Activated T-cell treated with anti-CD3 and anti-CD28 coated beads for 24 hours (primary cell): ENCODE results near the gene ASAP2.
"Not testable (repeated sequence)": the region's sequence is repeated elsewhere in the genome, so short reads cannot be mapped to it uniquely, and the experiment has no call there.

Experiments used
- DNase-seq: peaks from one replicate; pipeline ENCODE4 v3.0.0-alpha.2; 2020; ENCODE audit warnings: low read depth

ASAP2 gene

DNA sequence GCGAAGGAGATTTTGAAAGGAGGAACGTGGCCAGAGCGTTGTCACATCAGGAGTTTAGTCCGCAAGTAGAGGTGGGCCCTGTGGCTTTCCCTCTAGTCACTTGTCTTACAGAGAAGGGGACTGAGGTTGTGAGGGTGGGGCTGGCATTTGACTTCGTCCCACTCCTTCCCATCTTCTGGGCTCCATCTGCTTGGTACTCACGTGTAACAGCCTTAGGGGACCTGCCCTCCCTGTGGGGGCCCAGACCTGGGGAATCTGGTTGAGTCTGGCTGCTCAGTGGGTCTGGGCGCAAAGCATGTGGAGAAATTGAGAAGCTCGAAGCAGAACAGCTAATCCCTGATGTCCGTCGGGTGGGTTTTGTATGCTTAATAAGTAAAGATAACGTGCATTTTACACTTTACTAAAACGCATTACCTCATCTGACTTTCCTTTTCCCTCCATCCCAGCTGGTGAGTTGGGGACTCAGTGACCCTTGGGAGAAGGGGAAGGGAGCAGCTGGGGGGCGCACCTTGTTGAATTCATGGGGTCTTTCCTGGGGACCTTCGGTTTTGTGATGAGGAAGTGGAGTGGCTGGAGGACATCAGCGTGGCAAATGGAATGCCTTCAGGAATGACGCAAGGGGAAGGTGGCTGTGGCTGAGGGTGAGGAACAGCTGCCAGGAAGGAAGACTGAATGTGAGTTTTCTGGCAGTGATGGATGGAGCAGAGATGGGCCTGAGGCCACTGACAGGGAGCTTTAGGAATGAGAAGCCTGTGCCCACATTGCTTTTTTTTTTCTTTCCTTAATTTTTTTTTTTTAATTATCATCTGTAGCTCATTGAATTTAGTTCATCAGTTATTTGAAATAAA, 44.8 kb downstream of the ASAP2 start:
- DNase-seq, result no peak

DNA sequence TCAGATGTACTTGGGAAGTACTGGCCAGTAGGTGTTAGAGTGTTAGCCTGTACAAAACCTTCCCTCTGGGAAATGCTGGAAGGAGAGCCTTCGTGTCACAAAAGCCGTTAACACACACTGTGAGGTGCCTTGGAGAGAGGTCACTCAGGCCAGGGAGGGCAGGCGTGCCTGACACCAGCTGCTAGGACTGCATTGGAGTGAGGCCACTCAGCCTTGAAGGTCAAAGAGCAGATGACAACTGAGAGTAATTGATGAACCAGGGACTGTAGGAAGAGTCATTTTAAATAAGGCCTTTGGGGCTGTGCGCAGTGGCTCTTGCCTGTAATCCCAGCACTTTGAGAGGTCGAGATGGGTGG, 45.4 kb downstream of the ASAP2 start:
- DNase-seq, result no peak

DNA sequence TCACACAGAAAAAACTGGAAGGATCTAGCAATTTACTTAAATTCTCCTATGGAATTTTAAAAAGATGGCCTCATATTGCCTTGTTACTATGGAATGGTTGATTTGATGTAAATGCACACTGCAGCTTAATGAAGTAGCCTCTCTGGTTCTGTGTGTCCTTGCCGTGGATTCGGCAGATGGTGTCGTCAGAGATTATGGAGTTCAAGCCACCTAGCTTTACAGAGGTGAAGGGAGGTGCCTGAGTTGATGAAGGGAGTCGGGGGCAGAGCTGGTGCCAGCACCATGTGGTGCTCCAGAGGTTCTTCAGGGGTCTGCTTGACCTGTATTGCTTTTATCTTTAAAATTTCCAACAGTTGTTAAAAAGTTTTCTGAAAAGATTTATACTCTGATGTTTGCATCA, 48.8 kb downstream of the ASAP2 start:
- DNase-seq, result no peak

DNA sequence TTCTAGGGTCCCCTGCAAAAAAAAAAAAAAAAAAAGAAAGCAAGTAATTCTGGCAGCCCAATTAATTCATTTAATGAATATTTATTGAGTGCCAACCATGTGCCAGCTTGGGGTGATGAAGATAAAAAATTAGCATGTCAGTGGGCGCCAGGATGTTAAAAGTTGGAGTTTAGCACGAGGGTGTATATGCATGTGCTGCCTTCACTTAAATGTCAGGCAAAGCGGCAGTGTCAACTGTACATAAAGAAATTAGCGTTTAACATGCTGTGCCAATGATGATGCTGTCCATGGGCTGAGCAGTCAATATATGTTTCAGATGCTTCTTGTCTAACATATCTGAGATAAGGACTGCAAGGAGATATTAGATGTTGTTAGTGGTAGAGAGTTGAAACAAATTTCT, 49.5 kb downstream of the ASAP2 start:
- DNase-seq, result no peak

DNA sequence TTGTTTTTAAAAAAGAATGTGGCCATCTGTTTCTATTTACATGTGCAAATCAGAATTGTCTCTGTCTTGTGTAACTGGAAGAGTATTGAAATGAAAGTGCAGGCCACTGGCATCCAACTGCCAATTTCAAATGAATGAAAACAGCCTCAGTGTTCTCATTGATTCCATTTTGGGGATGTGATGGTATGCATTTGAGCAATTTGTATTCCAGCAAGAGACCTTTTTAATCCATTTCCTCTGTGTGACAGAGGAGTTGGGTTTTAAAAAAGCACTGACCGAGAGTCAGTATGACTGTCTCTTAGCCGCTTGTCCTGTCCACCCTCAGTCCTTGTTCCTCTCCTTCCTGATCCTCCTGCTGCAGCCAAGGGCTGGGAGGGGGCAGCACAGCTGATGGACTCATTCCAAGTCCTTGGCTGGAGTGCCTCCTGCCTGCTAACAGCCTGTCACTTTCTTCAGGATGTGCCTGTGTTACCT, 50.0 kb downstream of the ASAP2 start:
- no peak for DNase-seq

DNA sequence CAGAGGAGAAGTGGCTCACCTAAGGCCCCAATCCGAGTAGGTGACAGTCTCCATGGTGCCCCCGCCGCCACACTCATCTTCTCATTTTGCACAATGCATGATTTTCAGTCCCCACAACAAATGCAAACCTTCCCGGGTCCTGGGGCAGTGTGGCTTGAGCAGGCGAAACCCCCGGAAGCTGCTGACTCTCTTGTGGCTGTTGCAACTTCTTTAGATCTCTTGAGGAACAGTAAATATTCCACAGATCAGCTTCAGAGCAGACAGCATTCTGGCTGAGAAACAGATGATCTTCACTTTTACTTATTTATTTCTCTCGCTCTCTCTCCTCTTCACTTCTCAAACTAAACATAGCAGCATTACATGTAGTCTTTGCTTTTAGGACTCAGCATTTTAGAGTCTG, 51.9 kb downstream of the ASAP2 start:
- no peak for DNase-seq

DNA sequence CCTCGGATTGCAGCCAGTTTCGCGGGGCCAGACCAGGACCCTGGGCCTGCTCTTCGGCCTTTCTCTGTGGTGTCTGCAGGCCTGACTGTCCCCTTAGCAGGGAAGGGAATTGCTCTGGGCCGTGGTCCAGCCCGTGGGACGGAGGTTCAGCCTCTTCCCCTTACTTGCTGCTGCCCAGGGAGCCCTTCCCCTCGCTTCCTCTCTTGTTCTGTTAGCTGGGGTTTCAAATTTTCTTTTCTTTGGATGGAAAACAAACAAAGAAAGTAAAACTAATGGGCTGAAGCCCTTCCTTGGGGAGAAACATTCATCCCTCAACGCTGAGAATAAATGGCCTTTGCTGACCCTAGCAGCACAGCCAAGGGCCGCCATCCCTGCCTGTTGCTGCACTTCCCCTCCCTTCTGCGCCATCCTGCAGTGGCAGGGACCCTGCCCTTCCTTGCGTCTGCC, 52.4 kb downstream of the ASAP2 start:
- DNase-seq, result no peak

DNA sequence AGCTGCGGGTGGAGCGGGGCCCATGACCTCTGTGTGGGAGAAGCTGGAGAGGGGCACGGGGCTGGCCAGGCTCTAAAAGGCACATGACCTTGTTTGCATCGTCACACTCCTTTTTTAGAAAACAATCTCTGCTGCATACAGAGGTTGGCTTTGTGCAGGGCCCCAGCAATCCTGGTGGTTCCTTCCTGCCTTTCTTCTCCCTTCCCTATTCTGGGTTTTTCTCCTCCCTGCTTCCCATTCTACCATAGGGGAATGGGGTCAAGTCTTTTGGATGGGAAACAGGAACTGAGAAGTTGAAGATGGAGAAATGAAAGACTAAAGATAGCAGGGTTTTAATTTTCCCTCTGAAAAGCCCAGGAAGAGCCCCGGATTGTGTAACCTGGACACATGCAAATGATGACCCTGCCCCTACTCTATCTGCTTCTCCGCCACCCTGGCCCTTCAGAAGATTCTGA, 53.9 kb downstream of the ASAP2 start:
- no peak for DNase-seq

DNA sequence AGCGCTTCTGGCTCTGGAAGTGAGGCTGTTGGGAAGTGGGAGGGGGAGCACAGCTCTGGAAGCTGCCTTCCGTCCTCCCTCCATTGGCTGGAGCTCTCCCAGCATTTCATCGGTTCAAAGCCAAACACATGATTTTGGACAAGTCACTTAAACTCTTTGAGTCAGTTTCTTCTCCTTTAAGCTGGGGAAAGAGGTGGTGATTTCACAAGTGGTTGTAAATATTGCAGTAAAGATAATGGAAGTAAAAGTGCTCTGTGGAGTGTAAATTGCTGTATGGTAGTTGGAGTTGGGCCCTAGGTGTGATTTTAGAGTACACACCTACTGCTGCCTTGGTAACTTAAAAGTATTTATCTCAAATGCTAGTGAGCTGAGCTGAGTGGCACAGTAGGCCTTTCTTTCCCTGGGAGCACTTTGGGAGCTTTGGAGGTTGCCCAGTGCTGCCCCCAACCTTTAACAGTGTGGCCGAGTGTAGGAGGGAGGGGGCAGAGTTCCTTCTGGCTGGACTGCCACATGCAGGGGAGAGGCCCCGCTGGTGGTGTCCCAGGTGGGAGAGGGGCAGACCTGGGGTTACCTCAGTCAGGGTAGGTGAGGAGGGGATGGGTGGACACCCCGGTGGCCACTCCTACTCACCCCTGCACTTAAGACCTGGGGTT, 54.7 kb downstream of the ASAP2 start:
- DNase-seq, result no peak

DNA sequence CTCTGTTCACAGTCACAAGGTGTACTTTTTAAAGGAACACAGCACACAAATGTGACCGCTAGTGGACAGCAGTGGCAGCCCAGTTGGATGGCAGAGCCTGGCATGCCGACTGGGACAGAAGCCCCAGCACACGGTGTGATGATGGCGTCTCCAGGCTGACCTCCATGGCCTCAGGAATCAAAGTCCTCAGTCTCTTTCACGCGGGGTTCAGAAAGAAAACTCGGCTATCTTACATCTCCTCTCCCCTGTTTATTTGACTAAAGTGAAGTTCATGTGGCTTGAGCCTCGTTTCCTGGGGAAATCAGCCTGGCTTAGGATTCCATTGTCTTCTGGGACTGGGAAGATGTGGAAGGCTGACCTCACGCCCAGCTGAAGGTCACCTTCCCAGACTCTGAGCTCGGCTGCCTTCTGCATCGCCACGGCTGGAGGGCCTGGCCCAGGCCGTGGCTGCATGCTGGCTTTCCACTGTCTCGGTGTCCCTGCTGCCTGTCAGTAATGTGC, 56.1 kb downstream of the ASAP2 start:
- DNase-seq, result no peak

DNA sequence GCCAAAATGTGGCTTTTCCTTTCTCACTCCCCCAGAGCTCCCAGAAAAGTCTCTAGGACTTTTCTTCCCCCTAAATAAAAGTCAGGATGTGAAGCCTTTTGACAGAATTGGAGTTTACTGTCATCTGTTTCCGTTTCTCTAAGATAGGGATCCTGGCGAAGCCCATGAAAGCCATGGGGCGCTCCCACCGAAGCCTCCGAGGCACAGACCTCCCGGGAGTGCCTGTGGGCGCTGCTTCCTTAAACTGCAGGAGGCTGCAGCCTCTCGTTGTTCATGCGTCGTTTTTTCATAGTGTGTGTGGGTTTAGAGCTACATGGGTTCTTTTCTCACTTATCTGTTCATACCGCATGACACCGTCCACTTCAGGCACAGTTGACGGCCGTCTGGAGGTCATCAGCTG, 56.8 kb downstream of the ASAP2 start:
- no peak for DNase-seq

DNA sequence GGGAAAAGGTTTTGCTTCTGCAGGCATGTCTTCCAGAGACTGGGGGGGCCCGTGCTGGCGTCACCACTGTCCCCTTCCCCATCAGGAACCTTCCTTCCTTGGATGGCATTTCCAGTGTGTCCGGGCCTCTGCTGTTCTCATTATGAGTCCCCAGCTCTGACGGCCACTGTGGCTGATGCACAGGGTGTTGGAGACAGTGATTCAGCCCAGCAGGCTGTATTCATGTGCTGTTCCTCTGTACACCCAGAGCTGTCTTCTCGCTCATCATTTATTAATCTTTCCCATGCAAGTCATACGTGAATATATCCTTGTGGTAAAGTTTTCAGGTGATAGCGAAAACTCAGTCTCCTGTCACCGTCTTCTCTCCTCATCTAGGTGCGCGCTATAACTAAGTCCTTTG, 57.7 kb downstream of the ASAP2 start:
- no peak for DNase-seq

DNA sequence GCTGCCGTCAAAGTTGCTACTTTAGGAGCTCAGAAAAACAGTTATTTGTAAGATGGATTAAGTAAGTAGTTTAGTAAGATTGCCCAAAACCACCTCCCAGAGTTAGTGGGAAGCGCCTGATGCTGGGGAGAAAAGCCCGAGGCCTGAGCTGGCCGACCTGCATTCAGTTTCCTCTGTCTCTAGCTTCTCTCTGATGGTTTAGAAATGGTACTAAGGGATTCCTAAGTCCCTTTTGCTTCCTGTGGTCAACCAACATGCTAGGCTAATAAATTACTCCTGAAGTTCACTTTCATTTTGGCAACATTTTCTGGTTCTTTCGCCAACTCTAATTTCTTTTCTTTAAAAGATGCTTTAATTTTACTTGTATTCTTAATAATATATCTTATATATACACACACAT, 60.1 kb downstream of the ASAP2 start:
- DNase-seq, result no peak

DNA sequence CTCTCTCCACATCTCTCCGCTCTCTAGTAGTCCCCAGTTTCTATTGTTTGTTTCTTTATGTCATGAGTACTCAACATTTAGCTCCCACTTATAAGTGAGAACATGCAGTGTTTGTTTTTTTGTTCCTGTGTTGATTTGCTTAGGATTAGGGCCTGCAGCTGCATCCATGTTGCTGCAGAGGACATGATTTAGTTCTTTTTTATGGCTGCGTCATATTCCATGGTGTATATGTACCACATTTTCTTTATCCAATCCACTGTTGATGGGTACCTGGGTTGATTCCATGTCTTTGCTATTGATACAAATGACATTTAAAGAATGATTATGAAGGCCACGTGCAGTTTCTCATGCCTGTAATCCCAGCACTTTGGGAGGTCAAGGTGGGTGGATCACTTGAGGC, 60.7 kb downstream of the ASAP2 start:
- DNase-seq, result not testable (repeated sequence)

DNA sequence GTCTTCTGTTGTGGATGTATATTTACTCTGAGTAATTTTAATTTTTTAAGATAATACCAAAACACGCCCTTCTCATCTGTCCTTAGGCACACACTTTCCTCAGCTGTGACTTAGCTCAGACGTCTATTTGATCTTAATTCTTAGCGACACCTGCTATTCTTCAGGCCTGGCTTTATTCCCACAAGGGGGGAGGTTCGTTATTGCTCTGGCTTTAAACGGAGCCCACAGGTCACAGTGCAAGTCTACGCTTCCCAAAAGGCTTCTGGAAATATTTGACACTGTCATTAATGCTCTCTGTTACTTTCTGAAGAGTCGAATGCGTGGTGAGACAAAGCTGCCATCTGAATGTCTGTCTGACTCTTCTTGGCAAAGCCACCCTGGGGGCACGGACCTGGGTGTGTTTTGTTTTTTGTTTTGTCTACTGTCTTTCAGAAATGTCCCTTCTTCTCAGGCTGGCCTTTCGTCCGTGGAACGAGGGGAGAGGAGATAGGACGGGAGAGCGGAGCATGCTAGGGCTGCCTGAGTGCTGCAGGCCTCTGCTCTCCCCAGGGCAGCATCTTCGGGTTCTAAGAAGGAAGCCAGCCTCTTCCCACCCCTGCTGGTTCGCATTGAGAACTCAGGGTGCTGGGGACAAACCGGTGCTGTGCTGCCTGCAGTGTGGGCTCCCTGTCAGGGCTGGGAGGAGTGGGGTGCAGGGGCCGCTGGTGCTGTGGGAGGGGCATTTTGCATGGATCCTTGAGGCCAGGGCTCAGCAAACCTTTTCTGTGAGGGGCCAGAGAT, 61.9 kb downstream of the ASAP2 start:
- DNase-seq, result no peak

DNA sequence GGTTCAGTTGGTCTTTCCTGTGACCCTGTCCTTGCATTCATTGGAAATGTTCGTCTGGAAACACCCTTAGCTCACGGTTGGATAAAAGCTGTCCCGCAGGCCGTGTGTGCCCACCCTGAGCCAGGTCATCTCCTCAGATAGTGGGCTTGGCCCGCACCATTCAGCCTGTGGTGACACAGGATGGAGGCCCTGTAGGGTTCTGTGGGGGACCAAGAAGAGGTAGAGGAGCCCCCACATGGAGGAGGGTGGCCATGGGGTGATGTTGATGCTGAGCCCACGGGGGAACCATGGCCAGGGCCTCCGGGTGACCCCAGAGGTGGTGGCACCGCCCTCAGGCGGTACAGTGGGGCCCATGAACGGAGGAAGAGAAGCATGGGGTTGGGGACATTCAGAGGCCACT, 62.7 kb downstream of the ASAP2 start:
- no peak for DNase-seq

DNA sequence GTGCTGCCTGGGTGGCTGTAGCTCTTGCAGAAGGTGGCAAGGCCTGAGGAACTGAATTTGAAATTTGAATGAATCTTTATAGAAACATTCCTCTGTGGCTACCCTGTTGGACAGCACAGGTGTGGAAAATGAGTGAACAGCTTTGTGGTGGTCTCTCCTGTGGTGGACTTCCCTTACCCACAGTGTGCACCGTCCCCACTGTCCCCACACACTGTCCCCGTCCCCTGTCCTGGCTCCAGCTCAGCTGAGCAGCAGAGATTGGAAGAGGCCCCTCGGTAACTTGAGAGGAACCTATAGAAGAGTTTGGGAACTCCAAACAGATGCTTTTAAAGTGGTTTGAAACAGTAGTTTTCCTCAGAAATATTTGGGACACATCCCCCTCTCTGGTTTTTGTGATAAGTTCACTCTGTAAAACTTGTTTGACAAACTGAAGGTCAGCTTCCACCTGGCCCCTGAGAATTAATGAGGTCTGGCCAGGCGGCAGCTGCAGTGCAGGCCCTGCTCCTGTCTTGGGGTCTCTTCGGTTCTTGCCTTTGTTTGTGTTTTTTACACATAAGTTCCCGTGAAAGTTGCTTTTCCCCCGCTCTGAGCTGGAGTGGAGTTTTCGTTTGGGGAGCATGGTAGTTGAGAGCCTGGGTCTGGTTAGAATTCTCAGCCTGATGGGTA, 63.2 kb downstream of the ASAP2 start:
- no peak for DNase-seq

DNA sequence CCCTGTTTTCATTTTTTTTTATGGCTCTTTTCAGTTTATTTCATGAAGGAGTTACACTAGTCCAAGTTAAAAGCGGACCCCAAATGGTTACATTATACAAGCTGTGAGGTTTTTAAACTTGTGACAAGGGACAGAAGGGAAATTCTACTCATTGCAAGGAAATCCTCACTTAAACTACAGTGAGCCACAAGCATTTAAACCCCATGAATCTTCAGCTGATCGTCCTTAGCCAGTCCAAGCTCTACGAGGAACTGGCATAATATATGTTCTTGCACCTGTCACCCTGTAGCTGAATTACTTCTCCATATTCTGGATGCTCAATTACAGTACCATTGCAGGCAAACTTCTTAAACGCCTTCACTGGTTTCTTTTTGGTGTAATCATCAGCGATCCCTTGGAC, 64.5 kb downstream of the ASAP2 start:
- no peak for DNase-seq

DNA sequence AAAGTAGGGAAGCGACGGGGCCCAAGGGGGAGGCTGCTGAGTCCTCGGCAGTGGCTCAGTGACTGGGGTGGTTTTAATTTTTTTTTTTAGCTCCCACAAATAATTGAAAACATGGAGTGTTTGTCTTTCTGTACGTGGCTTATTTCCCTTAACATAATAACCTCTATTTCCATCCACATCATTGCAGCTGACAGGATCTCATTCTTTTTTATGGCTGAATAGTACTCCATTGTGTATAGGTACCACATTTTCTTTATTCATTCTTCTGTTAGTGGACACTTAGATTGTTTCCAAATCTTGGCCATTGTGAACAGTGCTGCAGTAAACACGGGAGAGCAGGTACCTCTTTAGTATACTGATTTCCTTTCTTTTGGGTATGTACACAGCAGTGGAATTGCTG, 65.1 kb downstream of the ASAP2 start:
- no peak for DNase-seq

DNA sequence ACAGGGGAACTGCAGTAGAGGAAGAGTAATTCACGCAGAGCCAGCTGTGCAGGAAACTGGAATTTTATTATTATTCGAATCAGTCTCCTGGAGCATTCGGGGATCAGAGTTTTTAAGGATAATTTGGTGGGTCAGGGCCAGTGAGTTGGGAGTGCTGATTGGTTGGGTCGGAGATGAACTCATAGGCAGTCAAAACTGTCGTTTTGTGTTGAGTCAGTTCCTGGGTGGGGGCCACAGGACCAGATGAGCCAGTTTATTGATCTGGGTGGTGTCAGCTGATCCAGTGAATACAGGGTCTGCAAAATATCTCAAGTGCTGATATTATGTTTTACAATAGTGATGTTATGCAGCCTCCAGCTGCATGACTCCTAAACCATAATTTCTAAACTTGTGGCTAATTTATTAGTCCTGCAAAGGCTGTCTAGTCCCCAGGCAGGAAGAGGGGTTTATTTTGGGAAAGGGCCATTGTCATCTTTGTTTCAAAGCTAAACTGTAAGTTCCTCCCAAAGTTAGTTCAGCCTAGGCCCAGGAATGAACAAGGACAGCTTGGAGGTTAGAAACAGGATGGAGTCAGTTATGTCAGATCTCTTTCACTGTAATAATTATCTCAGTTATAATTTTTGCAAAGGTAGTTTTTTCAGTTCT, 67.0 kb downstream of the ASAP2 start:
- DNase-seq, result no peak

DNA sequence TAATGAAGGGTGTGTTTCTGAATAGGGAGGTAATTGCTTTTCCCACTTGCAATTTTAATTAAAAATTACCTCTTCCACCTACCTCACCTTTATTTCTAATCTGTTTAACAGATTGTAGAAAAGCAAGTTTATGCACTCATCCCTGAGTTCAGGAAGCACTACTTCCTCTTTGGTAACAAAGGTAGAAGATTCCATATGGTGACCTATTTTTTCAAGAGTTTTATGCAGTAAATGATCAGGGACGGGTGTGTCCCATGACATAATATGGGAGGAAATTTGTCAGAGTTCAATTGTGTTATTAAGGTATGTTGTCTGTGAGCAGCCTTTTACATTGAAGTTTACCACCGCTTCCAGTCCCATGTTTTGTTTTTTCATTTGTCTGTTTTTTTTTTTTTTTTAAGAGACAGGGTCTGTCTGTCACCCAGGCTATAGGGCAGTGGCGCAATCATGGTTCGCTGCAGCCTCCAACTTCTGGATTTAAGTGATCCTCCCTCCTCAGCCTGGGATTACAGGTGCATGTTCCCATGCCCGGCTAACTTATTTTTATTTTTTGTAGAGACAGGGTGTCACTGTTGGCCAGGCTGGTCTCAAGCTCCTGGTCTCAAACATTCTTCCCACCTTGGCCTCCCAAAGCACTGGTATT, 68.2 kb downstream of the ASAP2 start:
- no peak for DNase-seq
